Thymus (tissue), 14 donors: ENCODE results near the gene LRRC3C. TPM values are rescaled to one million over a fixed set of nuclear protein-coding genes. Genes with fewer than 3 reads are reported as not detected.
"Not testable (repeated sequence)": the region's sequence is repeated elsewhere in the genome, so short reads cannot be mapped to it uniquely, and the experiment has no call there.

Experiments
- DNase-seq, 9 donors: peaks; one replicate each; pipeline ENCODE4 v3.0.0-alpha.2; 2013; ENCODE audit warnings: low spot score in 9 of 9, low read depth in 6 of 9, missing footprints in 1 of 9
- H3K27ac ChIP-seq, 2 donors: one replicate each; pipeline ENCODE4 v1.5.1; 2013; ENCODE audit warnings: control low read depth in 1 of 2, low read depth in 1 of 2, low read length in 1 of 2, mild to moderate bottlenecking in 1 of 2, moderate library complexity in 1 of 2
- H3K27me3 ChIP-seq, 2 donors: one replicate each; pipeline ENCODE4 v1.5.1; 2013; ENCODE audit warnings: low read length in 1 of 2; ENCODE audit not compliant: control insufficient read depth in 2 of 2, insufficient read depth in 1 of 2
- H3K36me3 ChIP-seq, 2 donors: one replicate each; pipeline ENCODE4 v1.5.1; 2013; ENCODE audit warnings: low read length in 1 of 2, mild to moderate bottlenecking in 1 of 2, moderate library complexity in 1 of 2; ENCODE audit not compliant: control insufficient read depth in 2 of 2, insufficient read depth in 2 of 2
- H3K4me1 ChIP-seq, 2 donors: one replicate each; pipeline ENCODE4 v1.5.1; 2013; ENCODE audit warnings: low read length in 2 of 2; ENCODE audit not compliant: control insufficient read depth in 2 of 2, insufficient read depth in 2 of 2
- H3K4me3 ChIP-seq, 2 donors: one replicate each; pipeline ENCODE4 v1.5.1; 2013; ENCODE audit warnings: low read length in 2 of 2, control low read depth in 1 of 2, mild to moderate bottlenecking in 1 of 2
- H3K9me3 ChIP-seq, 2 donors: one replicate each; pipeline ENCODE4 v1.5.1; 2013; ENCODE audit warnings: low read length in 1 of 2, mild to moderate bottlenecking in 1 of 2; ENCODE audit not compliant: control insufficient read depth in 2 of 2, insufficient read depth in 1 of 2
- WGBS: extraction: QIAGEN DNeasy Blood & Tissue Kit; methylation state at CpG from one replicate; pipeline ENCODE4 v1.1.7; 2013; 5-methylcytosine and 5-hydroxymethylcytosine counted together
- long read RNA-seq, 10 donors: transcript quantifications; one replicate each; lab custom pipeline, GENCODE V29; 2026
- polyA plus RNA-seq: library from polyadenylated mRNA; stranded (reverse); fragments of 200-250 nt; gene quantifications from one replicate; pipeline ENCODE4 v1.2.3, GENCODE V29; 2013
- total RNA-seq: library from RNA; stranded (reverse); fragments of 120-200 nt; gene quantifications from one replicate; pipeline ENCODE4 v1.2.4, GENCODE V29; 2013
- donor health status: healthy.

The LRRC3C gene
- not detected for total RNA-seq
- 0.05 TPM for polyA plus RNA-seq
- long read RNA-seq, donor 1: 0 reads
- long read RNA-seq, donor 2: 0 reads
- long read RNA-seq, donor 3: 0 reads
- long read RNA-seq, donor 4: 0 reads
- long read RNA-seq, donor 5: 0 reads
- long read RNA-seq, donor 6: 0 reads
- long read RNA-seq, donor 7: 0 reads
- long read RNA-seq, donor 8: 0 reads
- long read RNA-seq, donor 9: 0 reads
- long read RNA-seq, donor 10: 0 reads

- Histone ChIP-seq H3K4me1 (peaks cover 36 to 58% of the 10 kb centered on the region in 2 donors), H3K27ac (peak within 1 kb of the TSS; percentile 98), H3K36me3 (peaks cover 22 to 29% of the 10 kb centered on the region in 2 donors), H3K9me3 (no peaks in the 10 kb centered on the region), H3K4me3 (peak within 1 kb of the TSS; percentile 97), H3K27me3 (no peaks in the 10 kb centered on the region)
- 1% methylated on average over 72 of the region's 72 CpGs for WGBS
- DNase-seq: peak; percentile 85 to 95 (median 88)
These were observed at the start of gene LRRC3C, which contains the start of gene ORMDL3 for GRCh38 chr17:39927101-39927928. TSS of gene LRRC3C (plus strand) at chr17:39927732. CDS start at chr17:39941524, 13,792 bp downstream. TSS of gene ORMDL3 (minus strand) at chr17:39927601. CDS start at chr17:39924203, 3,398 bp downstream.

GRCh38 chr17:39886102-39886501 lies 41.4 kb upstream of the LRRC3C start:
- not testable (repeated sequence) for H3K27ac ChIP-seq, H3K4me3 ChIP-seq, H3K9me3 ChIP-seq, H3K27me3 ChIP-seq, H3K36me3 ChIP-seq, H3K4me1 ChIP-seq, DNase-seq
- WGBS: 82% methylated on average over 5 of the region's 5 CpGs

GRCh38 chr17:39887078-39887477 lies 40.5 kb upstream of the LRRC3C start:
- Histone ChIP-seq H3K27ac (no peak overlapping the region), H3K4me3 (no peak overlapping the region), H3K4me1 (no peaks in the 10 kb centered on the region), H3K36me3 (no peaks in the 10 kb centered on the region), H3K9me3 (no peaks in the 10 kb centered on the region), H3K27me3 (no peaks in the 10 kb centered on the region)
- no peak for DNase-seq

- Histone ChIP-seq H3K36me3 (no peaks in the 10 kb centered on the region), H3K9me3 (no peaks in the 10 kb centered on the region), H3K4me3 (no peak overlapping the region), H3K27me3 (no peaks in the 10 kb centered on the region), H3K4me1 (no peaks in the 10 kb centered on the region), H3K27ac (no peak overlapping the region)
- DNase-seq: no peak
- 67% methylated on average over 2 of the region's 2 CpGs for WGBS
These were observed 38.3 kb upstream of the LRRC3C start for GRCh38 chr17:39889200-39889599.

- no peaks in the 10 kb centered on the region for H3K27me3 ChIP-seq
- H3K36me3 ChIP-seq: no peaks in the 10 kb centered on the region
- WGBS: 43% methylated on average over 3 of the region's 3 CpGs
- H3K4me3 ChIP-seq: no peak overlapping the region
- H3K9me3 ChIP-seq: no peaks in the 10 kb centered on the region
- H3K4me1 ChIP-seq: peaks cover 0 to 8% of the 10 kb centered on the region in 2 donors
- no peak overlapping the region for H3K27ac ChIP-seq
- peak in 1 of 9 donors; percentile 31 for DNase-seq
These were observed 32.7 kb upstream of the LRRC3C start for GRCh38 chr17:39894681-39895376.

- no peak overlapping the region for H3K27ac ChIP-seq
- H3K9me3 ChIP-seq: no peaks in the 10 kb centered on the region
- no peaks in the 10 kb centered on the region for H3K27me3 ChIP-seq
- no peak overlapping the region for H3K4me3 ChIP-seq
- DNase-seq: no peak
- H3K4me1 ChIP-seq: peaks cover 0 to 8% of the 10 kb centered on the region in 2 donors
- peaks cover 0 to 6% of the 10 kb centered on the region in 2 donors for H3K36me3 ChIP-seq
- WGBS: 98% methylated on average over 4 of the region's 4 CpGs
These were observed 29.4 kb upstream of the LRRC3C start for GRCh38 chr17:39898088-39898487.

- H3K27me3 ChIP-seq: no peaks in the 10 kb centered on the region
- no peak overlapping the region for H3K4me3 ChIP-seq
- H3K4me1 ChIP-seq: peaks cover 0 to 14% of the 10 kb centered on the region in 2 donors
- no peaks in the 10 kb centered on the region for H3K9me3 ChIP-seq
- DNase-seq: no peak
- H3K36me3 ChIP-seq: peaks cover 0 to 15% of the 10 kb centered on the region in 2 donors
- H3K27ac ChIP-seq: no peak overlapping the region
These were observed 28.3 kb upstream of the LRRC3C start for GRCh38 chr17:39899215-39899614.

- 97% methylated on average over 2 of the region's 2 CpGs for WGBS
- H3K27ac ChIP-seq, H3K9me3 ChIP-seq, DNase-seq, H3K27me3 ChIP-seq, H3K4me3 ChIP-seq: not testable (repeated sequence)
- Histone ChIP-seq H3K36me3 (peaks cover 26 to 42% of the 10 kb centered on the region in 2 donors), H3K4me1 (peaks cover 0 to 12% of the 10 kb centered on the region in 2 donors)
These were observed 25.5 kb upstream of the LRRC3C start for GRCh38 chr17:39902027-39902426.
